Measurements from ENCODE around the gene AURKAIP1. TPM values are rescaled to one million over a fixed set of nuclear protein-coding genes. Genes with fewer than 3 reads are reported as not detected.

AURKAIP1 gene
- total and polyA plus RNA-seq, 4 donors = 38.4 to 175 (median 97.7) TPM

DNA sequence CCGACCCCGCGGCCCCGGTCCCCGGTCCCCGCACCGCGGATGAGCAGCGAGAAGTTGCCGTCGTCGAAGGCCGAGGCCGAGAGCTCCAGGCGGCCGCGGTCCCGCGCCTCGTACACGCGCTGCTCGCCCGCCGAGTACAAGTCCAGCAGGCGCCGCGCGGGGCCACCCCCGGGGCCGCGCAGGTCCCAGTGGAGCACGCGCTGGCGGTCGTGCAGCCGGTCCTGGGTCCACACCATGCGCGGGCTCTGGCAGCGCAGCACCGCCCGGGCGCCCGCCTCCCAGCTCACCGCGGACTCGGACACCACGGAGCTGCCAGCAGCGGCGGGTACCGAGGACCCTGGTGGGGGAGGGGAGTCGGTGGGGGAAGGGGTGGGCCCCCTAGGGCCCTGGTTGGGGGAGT lies 19.6 kb downstream of the AURKAIP1 start (continued):
- TF ChIP-seq GABPA (IDR thresholded peaks at IDR 0.05 in 1 of 2, conservative IDR thresholded peaks at IDR 0.05 in 1 of 2) = no peak
- TF ChIP-seq RAD21 (IDR thresholded peaks at IDR 0.05) = no peak
- TF ChIP-seq, protein P1, sequence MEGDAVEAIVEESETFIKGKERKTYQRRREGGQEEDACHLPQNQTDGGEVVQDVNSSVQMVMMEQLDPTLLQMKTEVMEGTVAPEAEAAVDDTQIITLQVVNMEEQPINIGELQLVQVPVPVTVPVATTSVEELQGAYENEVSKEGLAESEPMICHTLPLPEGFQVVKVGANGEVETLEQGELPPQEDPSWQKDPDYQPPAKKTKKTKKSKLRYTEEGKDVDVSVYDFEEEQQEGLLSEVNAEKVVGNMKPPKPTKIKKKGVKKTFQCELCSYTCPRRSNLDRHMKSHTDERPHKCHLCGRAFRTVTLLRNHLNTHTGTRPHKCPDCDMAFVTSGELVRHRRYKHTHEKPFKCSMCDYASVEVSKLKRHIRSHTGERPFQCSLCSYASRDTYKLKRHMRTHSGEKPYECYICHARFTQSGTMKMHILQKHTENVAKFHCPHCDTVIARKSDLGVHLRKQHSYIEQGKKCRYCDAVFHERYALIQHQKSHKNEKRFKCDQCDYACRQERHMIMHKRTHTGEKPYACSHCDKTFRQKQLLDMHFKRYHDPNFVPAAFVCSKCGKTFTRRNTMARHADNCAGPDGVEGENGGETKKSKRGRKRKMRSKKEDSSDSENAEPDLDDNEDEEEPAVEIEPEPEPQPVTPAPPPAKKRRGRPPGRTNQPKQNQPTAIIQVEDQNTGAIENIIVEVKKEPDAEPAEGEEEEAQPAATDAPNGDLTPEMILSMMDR (IDR thresholded peaks at IDR 0.05; ENCODE audit: low read depth, low read length, missing input control) = no peak
- TF ChIP-seq, protein P2, sequence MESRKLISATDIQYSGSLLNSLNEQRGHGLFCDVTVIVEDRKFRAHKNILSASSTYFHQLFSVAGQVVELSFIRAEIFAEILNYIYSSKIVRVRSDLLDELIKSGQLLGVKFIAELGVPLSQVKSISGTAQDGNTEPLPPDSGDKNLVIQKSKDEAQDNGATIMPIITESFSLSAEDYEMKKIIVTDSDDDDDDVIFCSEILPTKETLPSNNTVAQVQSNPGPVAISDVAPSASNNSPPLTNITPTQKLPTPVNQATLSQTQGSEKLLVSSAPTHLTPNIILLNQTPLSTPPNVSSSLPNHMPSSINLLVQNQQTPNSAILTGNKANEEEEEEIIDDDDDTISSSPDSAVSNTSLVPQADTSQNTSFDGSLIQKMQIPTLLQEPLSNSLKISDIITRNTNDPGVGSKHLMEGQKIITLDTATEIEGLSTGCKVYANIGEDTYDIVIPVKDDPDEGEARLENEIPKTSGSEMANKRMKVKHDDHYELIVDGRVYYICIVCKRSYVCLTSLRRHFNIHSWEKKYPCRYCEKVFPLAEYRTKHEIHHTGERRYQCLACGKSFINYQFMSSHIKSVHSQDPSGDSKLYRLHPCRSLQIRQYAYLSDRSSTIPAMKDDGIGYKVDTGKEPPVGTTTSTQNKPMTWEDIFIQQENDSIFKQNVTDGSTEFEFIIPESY (IDR thresholded peaks at IDR 0.05) = no peak

DNA sequence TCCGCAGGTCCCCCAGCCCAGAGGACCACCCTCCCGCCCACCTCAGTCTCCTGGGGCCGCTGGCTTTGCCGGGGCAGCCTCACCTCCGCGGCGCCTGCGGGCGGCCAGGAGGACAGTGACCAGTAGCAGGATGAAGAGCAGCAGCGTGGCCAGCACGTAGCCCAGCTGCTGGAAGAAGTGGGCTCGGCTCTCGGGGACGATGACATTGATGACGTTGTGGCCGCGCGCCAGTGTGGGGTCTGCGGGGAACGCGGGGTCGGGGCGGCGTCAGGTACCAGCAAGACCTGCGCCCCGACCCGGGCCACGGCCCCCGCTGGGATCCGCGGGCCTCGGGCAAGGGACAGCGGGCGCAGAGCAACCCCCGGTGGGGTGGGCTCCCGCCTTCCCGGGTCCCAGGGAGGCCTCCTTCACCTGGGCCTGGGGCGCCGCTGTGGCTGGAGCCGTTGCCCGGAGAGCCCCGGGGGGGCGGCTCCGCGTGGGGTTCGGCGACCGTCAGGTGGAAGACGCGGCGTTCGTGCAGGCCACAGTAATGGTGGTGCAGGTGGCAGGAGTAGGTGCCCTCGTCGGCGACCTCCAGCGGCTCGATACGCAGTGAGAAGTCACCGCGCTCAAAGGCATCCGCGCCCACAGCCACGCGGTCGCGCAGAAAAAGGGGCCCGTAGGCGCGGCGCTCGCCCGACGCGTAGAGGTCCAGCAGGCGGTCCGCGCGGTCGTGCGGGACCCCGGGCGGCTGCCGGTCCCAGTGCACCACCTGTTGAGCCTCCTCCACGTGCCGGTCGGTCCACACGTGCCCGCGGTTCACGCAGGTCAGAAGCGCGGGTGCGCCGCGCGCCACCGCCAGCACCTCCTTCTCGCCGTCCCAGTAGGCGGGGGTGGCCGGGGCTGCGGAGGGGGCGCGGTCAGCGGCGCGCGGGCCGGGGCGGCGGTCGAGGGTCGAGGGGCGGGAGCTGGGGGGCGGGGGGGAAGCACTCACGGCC lies 20.4 kb downstream of the AURKAIP1 start:
- DNase-seq (ENCODE audit: low spot score) = no peak
- peaks cover 0 to 25% (median 4%) of the 10 kb centered on the region in 4 donors for H3K4me1 ChIP-seq (ENCODE audit: control insufficient read depth in 4 of 4, insufficient read depth in 4 of 4, low read length in 3 of 4)
- peaks cover 0 to 2% (median 0%) of the 10 kb centered on the region in 4 donors for H3K27me3 ChIP-seq (ENCODE audit: control insufficient read depth in 4 of 4, insufficient read depth in 4 of 4, low read length in 3 of 4)
- no peaks in the 10 kb centered on the region for H3K9me3 ChIP-seq (ENCODE audit: control insufficient read depth in 4 of 4, low read length in 3 of 4)
- WGBS = 24% methylated on average over 116 of the region's 116 CpGs
- H3K36me3 ChIP-seq (ENCODE audit: control insufficient read depth in 4 of 4, insufficient read depth in 3 of 4, low read depth in 1 of 4, low read length in 3 of 4) = no peaks in the 10 kb centered on the region
- no peak overlapping the region for H3K9ac ChIP-seq (ENCODE audit: low read depth in 1 of 2, low read length in 2 of 2)
- H3K27ac ChIP-seq (ENCODE audit: low read depth in 1 of 2, low read length in 2 of 2) = no peak overlapping the region
- H3K4me3 ChIP-seq (ENCODE audit: low read depth in 1 of 3, low read length in 3 of 3) = peak overlapping the region in 1 of 3 donors; percentile 17
- no peak for TF ChIP-seq SP1 (IDR thresholded peaks at IDR 0.05)
- TF ChIP-seq, protein P3, sequence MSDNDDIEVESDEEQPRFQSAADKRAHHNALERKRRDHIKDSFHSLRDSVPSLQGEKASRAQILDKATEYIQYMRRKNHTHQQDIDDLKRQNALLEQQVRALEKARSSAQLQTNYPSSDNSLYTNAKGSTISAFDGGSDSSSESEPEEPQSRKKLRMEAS (IDR thresholded peaks at IDR 0.05) = no peak
- TF ChIP-seq, protein P1 (IDR thresholded peaks at IDR 0.05; ENCODE audit: low read depth, low read length, missing input control) = no peak
- no peak for TF ChIP-seq NR2F2 (IDR thresholded peaks at IDR 0.05)
- TF ChIP-seq JUND (IDR thresholded peaks at IDR 0.05) = no peak
- no peak for TF ChIP-seq EGR1 (IDR thresholded peaks at IDR 0.05; ENCODE audit: low read depth in 2 of 2)
- TF ChIP-seq, protein P4, sequence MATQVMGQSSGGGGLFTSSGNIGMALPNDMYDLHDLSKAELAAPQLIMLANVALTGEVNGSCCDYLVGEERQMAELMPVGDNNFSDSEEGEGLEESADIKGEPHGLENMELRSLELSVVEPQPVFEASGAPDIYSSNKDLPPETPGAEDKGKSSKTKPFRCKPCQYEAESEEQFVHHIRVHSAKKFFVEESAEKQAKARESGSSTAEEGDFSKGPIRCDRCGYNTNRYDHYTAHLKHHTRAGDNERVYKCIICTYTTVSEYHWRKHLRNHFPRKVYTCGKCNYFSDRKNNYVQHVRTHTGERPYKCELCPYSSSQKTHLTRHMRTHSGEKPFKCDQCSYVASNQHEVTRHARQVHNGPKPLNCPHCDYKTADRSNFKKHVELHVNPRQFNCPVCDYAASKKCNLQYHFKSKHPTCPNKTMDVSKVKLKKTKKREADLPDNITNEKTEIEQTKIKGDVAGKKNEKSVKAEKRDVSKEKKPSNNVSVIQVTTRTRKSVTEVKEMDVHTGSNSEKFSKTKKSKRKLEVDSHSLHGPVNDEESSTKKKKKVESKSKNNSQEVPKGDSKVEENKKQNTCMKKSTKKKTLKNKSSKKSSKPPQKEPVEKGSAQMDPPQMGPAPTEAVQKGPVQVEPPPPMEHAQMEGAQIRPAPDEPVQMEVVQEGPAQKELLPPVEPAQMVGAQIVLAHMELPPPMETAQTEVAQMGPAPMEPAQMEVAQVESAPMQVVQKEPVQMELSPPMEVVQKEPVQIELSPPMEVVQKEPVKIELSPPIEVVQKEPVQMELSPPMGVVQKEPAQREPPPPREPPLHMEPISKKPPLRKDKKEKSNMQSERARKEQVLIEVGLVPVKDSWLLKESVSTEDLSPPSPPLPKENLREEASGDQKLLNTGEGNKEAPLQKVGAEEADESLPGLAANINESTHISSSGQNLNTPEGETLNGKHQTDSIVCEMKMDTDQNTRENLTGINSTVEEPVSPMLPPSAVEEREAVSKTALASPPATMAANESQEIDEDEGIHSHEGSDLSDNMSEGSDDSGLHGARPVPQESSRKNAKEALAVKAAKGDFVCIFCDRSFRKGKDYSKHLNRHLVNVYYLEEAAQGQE (IDR thresholded peaks at IDR 0.05) = no peak
- TF ChIP-seq HNF4A (conservative IDR thresholded peaks at IDR 0.05) = no peak
- no peak for TF ChIP-seq HNF4G (IDR thresholded peaks at IDR 0.05)
- TF ChIP-seq RAD21 (IDR thresholded peaks at IDR 0.05) = no peak
- TF ChIP-seq, protein P2 (IDR thresholded peaks at IDR 0.05) = no peak
- no peak for TF ChIP-seq FOXA2 (IDR thresholded peaks at IDR 0.05)
- TF ChIP-seq TAF1 (conservative IDR thresholded peaks at IDR 0.05) = no peak
- TF ChIP-seq, protein P5, sequence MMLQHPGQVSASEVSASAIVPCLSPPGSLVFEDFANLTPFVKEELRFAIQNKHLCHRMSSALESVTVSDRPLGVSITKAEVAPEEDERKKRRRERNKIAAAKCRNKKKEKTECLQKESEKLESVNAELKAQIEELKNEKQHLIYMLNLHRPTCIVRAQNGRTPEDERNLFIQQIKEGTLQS (IDR thresholded peaks at IDR 0.05) = no peak
- TF ChIP-seq YY1 (IDR thresholded peaks at IDR 0.05) = no peak
- TF ChIP-seq FOXA1 (IDR thresholded peaks at IDR 0.05) = no peak
- no peak for TF ChIP-seq RXRA (IDR thresholded peaks at IDR 0.05)
- TF ChIP-seq GABPA (IDR thresholded peaks at IDR 0.05 in 1 of 2, conservative IDR thresholded peaks at IDR 0.05 in 1 of 2) = no peak

All from liver (tissue), 9 donors.